H1 (cell line): ENCODE data around the gene SPINK1.

ENCODE experiments used
- CHD2 ChIP-seq: IDR thresholded peaks from 2 replicates; pipeline ENCODE4 v1.6.1; 2012; ENCODE audit warnings: low read length, improper control_type of control experiment
- CTCF ChIP-seq, 3 experiments: IDR thresholded peaks; 1 replicate in 2 of 3; 2 replicates in 1 of 3; pipeline versions ENCODE4 v1.5.1 to v1.6.1; 2011; ENCODE audit warnings: low read length in 3 of 3, mild to moderate bottlenecking in 3 of 3, inconsistent platforms in 2 of 3, low read depth in 1 of 3, moderate library complexity in 1 of 3; ENCODE audit not compliant: insufficient read depth in 1 of 3; ENCODE audit errors: control extremely low read depth in 1 of 3
- EZH2 ChIP-seq: fragments of 200-600 bp; sonication (generic); IDR thresholded peaks from 2 replicates; pipeline ENCODE4 v1.7.1; 2012; ENCODE audit warnings: low read depth, mild to moderate bottlenecking, moderate library complexity, low read length, inconsistent platforms; ENCODE audit not compliant: severe bottlenecking
- JUN ChIP-seq: IDR thresholded peaks from 2 replicates; pipeline ENCODE4 v1.6.1; 2011; ENCODE audit warnings: low read depth, mild to moderate bottlenecking, improper control_type of control experiment, low read length
- MAX ChIP-seq: IDR thresholded peaks from 2 replicates; pipeline ENCODE4 v1.6.1; 2012; ENCODE audit warnings: inconsistent platforms
- POLR2A ChIP-seq, 2 experiments: IDR thresholded peaks; 1 replicate in 1 of 2; 2 replicates in 1 of 2; pipeline ENCODE4 v1.6.1; 2011; ENCODE audit warnings: low read depth in 2 of 2, low read length in 2 of 2, mild to moderate bottlenecking in 2 of 2; ENCODE audit errors: control extremely low read depth in 1 of 2
- RFX5 ChIP-seq: IDR thresholded peaks from 2 replicates; pipeline ENCODE4 v1.6.1; 2011; ENCODE audit warnings: low read depth, low read length, improper control_type of control experiment, borderline replicate concordance
- TAF1 ChIP-seq: IDR thresholded peaks from 2 replicates; pipeline ENCODE4 v1.6.1; 2011; ENCODE audit warnings: mild to moderate bottlenecking, low read depth, low read length
- TF ChIP-seq, protein P1 (sequence below): IDR thresholded peaks from 2 replicates; pipeline ENCODE4 v1.6.1; 2012; ENCODE audit warnings: low read length, inconsistent platforms

- TF ChIP-seq CTCF (IDR thresholded peaks at IDR 0.05; ENCODE audit: control extremely low read depth in 1 of 3, insufficient read depth in 1 of 3, low read depth in 1 of 3, low read length in 3 of 3) (no peak), RFX5 (no peak), JUN (no peak), EZH2 (no peak), CHD2 (no peak), TAF1 (no peak), MAX (no peak), POLR2A (IDR thresholded peaks at IDR 0.05; ENCODE audit: control extremely low read depth in 1 of 2, low read depth in 2 of 2, low read length in 2 of 2) (no peak)
- TF ChIP-seq, protein P1, sequence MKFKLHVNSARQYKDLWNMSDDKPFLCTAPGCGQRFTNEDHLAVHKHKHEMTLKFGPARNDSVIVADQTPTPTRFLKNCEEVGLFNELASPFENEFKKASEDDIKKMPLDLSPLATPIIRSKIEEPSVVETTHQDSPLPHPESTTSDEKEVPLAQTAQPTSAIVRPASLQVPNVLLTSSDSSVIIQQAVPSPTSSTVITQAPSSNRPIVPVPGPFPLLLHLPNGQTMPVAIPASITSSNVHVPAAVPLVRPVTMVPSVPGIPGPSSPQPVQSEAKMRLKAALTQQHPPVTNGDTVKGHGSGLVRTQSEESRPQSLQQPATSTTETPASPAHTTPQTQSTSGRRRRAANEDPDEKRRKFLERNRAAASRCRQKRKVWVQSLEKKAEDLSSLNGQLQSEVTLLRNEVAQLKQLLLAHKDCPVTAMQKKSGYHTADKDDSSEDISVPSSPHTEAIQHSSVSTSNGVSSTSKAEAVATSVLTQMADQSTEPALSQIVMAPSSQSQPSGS: no peak
Observed at GRCh38 chr5:147789820-147790219, 41.7 kb downstream of the SPINK1 start.
